HS-5 (cell line): ENCODE measurements around the gene RPL41.
"Not testable (repeated sequence)": the region's sequence is repeated elsewhere in the genome, so short reads cannot be mapped to it uniquely, and the experiment has no call there.

Source experiments
- DNase-seq: peaks from one replicate; pipeline ENCODE4 v3.0.0-alpha.2; 2012; ENCODE audit warnings: low read depth

The RPL41 gene

DNA sequence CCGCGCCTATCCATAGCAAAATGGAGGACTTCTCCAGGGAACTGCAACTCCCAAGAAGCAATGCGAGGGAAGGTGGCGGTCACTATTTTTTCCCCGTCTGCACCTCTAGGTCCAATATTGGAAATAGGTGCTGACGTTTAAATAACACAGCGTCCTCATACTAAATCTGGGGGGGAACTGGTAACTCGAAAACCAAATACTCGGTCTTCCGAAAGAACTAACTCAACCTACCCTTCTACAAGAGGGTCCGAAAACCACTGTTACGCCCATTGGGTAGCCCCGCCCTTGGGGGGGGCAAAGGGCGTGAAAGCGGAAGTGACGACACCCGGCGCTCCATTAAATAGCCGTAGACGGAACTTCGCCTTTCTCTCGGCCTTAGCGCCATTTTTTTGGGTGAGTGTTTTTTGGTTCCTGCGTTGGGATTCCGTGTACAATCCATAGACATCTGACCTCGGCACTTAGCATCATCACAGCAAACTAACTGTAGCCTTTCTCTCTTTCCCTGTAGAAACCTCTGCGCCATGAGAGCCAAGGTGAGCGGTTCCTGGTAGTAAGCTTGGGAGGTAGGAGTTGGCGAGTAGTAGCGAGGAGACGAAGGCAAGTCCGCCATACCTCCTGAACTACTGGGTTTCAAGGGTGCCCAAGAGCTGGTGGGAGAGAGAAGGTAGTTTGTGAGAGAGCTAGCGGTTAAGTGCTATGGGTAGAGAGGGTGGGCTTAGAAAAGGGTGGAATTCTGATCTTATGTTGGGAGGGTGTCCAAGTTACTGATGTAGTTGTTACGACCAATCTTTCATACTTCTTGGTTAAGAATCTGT is at the start of gene RPL41:
RPL41 (plus strand) TSS at position 367 of the 815 bp plus-strand sequence.
- peak; percentile 95 for DNase-seq

DNA sequence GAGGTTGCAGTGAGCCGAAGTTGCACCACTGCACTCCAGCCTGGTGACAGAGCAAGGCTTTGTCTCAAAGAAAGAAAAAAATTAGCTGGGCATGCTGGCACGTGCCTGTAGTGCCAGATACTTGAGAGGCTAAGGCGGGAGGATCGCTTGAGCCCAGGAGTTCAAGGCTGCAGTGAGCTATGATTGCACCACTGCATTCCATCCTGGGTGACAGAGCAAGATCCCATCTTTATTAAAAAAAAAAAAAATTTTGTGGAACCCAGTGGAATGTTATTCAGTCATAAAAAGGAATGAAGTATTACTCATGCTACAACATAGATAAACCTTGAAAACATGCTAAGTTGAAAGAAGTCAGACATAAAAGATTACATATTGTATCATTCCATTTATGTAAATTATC is 44.8 kb upstream of the RPL41 start:
- peak; percentile 36 for DNase-seq

DNA sequence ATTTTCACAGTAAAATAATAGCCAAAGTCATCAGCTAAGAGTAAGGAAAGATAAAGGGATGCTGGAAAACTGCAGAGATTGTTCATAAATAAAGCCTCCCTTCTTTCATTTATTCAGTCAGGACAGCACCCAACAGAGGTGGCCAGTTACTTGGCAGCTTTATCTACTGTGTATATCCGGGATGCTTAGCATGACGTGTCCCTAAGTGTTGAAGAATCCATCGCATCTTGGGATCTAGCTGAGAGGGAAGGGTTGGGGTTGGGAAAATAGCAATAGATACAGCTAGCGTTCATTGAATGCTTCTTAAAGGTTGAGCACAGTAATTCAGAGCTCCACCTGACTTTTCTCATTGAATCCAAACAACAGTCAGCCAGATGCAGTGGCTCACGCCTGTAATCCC is 42.0 kb upstream of the RPL41 start:
- DNase-seq = no peak

DNA sequence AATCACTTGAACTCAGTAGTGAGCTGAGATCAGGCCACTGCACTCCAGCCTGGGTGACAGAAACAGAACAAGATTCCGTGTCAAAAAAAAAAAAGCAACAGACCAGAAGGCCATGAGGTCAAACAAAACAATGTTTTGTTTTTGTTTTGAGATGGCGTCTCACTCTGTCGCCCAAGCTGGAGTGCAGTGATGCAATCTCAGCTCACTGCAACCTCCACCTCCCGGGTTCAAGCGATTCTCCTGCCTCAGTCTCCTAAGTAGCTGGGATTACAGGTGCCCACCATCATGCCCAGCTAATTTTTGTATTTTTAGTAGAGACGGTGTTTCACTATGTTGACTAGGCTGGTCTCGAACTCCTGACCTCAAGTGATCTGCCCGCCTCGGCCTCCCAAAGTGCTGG is 38.5 kb upstream of the RPL41 start:
- not testable (repeated sequence) for DNase-seq

DNA sequence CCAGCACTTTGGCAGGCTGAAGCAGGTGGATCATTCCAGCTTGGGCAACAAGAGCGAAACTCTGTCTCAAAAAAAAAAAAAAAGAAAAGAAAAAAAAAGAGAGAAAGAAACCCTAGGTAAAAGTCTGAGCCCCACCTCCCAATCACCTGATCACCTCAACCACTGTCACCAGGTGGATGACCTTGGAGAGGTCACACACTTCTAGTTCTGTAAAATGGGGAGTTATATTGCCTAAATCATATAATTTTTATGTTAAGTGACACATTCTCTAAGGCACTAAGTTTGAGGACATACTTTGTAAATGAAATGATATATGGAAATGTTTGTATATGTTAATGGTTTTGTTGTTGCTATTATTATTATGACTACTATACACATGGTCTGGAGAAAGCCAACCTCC is 38.0 kb upstream of the RPL41 start:
- no peak for DNase-seq

DNA sequence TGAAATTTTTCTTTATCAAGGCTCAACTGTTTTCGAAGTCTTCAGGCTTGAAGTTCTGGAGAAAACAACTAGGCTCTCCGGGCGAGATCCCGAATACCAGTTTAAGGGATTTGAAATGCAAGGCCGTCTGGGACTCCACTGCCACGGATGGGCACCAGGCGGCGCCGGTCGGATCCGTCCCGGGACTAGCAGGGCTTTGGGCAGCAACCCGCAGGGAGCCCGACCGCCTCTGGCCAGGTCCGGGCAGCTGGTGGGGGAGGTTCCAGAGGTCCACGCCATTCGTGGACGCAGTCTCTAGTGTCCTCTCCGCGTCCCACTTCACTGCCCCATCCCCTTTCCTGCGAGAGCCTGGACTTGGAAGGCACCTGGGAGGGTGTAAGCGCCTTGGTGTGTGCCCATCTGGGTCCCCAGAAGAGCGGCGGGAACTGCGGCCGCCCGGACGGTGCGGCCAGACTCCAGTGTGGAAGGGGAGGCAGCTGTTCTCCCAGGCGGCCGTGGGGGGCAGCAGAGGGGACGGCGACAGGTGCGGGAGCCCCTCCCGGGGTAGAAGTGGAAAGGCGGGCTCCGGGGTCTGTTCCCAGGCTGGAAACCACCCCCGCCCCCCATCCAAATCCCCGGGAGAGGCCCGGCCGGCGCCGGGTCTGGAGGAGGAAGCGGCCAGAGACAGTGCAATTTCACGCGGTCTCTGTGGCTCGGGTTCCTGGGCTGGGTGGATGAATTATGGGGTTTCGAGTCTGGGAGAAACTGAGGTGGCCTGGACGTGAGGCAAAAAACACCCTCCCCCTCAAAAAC is 37.3 kb upstream of the RPL41 start:
- peak; percentile 53 for DNase-seq

DNA sequence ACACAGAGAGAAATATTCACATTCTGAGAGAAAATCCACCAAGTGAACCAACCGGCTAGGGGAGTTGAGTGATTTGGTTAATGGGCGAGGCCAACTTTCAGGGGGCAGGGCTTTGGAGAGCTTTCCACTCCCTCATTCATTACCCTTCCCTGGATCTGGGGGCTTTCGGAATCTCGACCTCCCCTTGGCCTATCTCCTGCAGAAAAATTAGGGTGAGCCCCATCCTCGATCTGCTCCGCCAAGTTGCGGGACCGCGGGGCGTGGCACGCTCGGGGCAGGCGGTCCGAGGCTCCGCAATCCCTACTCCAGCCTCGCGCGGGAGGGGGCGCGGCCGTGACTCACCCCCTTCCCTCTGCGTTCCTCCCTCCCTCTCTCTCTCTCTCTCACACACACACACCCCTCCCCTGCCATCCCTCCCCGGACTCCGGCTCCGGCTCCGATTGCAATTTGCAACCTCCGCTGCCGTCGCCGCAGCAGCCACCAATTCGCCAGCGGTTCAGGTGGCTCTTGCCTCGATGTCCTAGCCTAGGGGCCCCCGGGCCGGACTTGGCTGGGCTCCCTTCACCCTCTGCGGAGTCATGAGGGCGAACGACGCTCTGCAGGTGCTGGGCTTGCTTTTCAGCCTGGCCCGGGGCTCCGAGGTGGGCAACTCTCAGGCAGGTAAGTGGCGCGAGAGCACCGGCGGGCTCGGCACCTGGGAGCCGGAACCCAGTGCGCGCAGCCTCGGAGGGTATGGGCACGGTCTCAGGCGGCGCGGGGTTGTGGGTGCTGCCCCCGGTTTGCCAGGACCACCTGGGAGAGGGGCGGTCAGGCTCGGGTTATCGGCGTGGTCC is 36.5 kb upstream of the RPL41 start, which contains the start of gene ERBB3:
ERBB3 (plus strand) TSS at position 443 of the 833 bp plus-strand sequence; CDS start at position 579, 136 bp downstream.
- peak; percentile 62 for DNase-seq

DNA sequence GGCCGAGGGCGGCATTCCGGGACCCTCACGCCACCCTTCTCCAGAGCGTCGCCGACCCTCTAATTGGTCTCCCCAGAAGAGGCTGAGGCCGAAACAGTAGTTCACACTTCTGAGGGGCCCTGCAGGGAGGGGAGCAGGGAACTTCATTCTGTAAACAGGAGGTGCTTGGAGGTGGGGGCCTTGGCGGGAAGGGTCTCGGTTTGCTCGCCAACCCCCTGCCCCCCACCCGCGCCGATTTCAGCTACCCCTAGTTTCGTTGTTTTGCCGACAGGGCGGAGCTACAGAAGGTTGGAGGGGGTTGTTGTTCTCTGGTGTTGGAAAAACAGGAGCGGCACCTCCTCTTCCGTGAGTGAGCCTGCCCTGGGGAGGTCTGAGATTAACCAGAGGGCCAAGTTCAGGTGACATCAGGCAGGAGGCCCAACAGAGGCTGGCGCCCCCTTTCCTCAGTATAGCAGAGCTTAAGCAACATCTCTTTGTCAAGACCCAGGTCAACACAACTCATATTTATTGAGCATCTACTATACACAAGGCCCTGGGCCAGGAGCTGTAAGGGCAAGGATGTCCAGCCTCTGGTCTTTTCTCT is 35.8 kb upstream of the RPL41 start:
- no peak for DNase-seq

DNA sequence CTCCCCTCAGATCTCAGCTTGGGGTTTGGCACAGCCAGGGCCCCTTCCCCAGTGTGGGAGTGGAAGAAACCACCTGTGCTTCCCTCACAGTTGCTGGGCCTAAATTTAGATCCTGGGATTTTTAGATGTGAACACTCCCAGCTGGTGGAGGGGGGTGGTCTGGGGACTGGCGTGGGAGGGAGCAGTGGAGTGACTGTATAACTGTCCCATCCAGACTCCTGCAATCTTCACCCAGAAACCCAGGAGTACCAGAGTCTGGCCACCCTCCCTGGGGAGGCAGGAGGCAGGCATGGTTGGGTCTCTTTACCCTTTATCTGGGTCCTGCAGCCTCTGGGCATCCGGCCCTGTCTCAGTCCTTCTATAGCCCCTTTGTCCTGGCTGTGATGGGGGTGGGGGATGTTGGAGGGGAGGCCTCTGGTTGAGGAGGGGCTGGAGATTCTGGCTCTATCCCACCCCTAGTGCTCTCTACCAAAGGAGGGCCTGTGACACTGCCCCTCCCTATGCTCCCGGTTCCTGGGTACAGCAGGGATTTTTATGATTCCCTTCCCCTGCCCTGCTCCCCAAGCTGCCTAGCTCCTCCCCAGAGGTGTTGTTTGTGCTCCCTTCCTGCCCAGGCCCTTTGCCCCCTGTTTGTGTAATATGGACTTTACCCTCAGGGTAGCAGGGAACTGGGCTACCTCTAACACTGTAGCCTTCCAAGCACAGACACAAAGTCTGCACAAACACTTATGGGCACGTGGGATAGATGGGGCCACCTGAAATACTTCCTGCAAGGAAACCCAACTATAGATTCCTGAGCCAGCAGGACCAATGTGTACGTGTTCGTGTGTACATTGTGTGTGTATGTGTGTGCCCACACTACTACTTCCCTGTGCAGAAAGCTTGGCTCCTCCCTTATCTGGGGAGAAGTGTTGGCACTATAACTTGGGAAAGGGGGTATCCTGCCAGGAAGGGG is 34.8 kb upstream of the RPL41 start:
- DNase-seq = no peak

DNA sequence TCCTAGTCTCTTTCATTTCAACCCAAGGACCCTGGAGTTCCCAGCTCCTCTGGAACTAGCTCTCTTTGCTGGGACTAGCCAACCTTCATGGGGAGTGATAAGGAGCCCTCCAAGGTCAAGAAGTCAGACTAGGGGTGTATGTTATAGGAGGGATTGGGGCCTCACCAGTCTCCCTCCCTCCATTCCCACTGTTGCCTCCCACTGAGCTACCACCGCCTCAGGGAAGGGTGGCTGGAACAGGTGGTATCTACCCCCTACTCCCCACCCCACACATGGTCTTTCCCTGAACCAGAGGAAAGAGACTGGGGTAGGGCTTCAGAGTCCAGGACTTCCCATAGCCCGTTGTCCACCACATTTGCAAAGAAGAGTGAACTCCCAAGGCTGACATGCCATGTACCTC is 34.1 kb upstream of the RPL41 start:
- no peak for DNase-seq

DNA sequence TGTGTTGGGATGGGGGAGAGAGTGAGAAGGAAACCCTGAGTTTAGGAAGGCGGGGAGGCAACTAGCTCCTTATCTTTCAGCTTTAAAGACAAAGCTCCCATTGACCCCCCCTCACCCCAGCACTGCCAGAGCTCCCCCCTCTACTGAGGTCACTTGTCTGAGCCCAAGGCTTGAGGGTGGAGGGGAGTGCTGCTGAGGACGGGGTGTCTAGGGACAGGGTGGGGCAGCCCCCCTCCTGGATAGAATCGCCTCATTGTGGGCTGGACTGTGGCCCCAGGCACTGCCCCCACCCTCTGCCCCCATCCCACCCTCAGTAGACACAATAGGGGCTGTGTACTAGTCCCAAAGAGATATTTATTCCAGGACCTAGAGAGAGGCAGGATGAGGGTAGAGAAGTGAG is 33.5 kb upstream of the RPL41 start:
- DNase-seq = no peak

DNA sequence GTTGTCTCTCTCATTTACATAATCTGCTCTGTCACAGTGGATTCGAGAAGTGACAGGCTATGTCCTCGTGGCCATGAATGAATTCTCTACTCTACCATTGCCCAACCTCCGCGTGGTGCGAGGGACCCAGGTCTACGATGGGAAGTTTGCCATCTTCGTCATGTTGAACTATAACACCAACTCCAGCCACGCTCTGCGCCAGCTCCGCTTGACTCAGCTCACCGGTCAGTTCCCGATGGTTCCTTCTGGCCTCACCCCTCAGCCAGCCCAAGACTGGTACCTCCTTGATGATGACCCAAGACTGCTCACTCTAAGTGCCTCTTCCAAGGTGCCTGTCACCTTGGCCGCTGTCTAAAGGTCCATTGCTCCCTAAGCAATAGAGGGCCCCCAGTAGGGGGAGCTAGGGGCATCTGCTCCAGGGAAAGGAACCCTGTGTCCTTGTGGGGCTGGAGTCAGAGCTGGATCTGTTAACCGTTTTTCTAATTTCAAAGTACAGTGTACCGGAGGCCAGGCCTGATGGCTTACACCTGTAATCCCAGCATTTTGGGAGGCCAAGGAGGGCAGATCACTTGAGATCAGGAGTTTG is 31.4 kb upstream of the RPL41 start:
- DNase-seq = no peak

DNA sequence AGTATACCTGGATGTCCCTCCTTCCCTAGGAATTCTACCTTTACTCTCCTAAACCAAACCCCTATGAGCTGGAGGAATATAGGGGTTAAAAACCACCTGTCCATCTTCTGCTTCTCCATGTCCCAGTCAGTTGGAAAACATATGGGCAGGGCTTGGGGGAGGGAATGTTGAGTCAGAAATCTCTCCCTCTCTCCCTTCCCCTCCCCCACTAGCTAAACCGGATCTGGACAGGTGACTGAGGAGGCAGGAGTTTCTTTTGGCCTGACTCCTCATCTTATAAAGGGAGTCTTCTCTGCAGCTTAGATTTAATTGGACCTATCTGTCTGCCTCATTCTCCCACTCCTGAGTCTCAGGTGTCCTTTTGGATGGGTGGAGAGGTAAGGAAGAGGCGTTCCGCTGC is 30.3 kb upstream of the RPL41 start:
- DNase-seq = no peak

DNA sequence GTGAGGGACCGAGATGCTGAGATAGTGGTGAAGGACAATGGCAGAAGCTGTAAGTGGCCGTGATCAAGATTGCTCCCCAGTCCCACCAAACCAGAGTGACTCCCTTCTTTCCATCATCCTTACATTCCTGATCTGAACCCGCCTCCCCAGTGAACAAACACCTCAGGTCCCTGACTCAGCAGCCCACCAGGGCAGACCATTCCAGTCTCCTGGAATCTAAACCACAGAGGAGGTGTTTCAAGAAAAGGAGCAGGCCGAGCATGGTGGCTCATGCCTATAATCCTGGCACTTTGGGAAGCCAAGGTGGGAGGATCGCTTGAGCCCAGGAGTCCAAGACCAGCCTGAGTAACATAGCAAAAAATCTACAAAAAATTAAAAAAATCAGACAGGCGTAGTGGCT is 29.8 kb upstream of the RPL41 start:
- no peak for DNase-seq

DNA sequence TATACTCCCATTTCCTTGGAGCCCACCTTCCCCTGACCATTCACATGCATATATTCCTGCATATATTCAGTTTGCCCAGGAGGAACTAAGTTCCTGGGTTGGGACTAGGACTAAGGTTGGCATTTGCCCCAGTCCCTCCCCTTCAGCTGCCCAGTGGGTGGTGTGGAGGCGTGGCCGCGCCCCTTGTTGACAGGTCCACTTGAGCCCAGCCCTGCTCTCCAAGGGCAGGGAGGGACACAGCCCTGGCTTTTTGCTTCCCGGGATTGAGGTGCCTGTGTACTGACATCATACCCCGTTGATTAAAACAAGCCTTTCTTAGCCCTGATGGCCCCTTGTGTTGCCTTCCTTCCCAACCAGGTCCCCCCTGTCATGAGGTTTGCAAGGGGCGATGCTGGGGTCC is 29.2 kb upstream of the RPL41 start:
- no peak for DNase-seq

DNA sequence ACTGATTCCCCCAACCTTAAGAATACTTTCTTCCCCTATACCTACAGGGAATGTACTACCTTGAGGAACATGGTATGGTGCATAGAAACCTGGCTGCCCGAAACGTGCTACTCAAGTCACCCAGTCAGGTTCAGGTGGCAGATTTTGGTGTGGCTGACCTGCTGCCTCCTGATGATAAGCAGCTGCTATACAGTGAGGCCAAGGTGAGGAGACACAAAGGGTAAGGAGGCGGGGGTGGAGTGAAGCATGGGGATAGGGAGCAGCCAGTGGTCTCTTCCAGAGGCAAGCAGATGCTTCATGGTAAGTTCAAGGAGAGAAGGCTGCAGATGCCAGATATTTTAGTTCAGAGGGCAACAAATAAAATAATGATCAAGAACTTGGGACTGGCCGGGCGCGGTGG is 18.7 kb upstream of the RPL41 start:
- no peak for DNase-seq

DNA sequence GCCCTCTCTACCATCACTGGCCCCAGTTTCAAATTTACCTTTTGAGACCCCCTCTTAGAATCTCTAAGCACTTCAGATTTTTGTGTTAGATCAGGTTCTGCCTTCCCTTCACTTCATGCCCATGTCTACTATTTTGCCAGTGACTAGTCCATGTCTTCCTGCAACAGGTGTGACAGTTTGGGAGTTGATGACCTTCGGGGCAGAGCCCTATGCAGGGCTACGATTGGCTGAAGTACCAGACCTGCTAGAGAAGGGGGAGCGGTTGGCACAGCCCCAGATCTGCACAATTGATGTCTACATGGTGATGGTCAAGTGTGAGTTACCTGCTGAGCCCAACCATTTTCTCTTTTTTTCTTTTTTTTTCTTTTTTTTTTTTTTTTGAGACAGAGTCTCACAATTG is 17.8 kb upstream of the RPL41 start:
- no peak for DNase-seq

DNA sequence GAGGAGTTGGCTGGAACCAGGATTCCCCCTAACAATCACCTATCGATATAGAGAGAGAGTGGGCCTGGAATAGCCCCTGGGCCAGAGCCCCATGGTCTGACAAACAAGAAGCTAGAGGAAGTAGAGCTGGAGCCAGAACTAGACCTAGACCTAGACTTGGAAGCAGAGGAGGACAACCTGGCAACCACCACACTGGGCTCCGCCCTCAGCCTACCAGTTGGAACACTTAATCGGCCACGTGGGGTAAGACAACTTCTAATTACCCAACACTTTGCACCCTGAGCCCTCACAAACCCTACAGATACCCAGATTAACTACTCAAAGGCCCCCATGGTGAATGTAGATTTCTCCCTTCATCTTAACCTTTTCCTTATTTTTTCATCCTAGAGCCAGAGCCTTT is 16.6 kb upstream of the RPL41 start:
- no peak for DNase-seq

DNA sequence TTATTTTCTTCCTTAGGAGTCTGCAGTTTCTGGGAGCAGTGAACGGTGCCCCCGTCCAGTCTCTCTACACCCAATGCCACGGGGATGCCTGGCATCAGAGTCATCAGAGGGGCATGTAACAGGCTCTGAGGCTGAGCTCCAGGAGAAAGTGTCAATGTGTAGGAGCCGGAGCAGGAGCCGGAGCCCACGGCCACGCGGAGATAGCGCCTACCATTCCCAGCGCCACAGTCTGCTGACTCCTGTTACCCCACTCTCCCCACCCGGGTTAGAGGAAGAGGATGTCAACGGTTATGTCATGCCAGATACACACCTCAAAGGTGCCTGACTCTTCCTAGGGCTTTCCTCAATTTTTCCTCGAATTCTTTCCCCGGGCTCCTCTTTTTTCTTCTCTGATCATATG is 15.4 kb upstream of the RPL41 start:
- no peak for DNase-seq

DNA sequence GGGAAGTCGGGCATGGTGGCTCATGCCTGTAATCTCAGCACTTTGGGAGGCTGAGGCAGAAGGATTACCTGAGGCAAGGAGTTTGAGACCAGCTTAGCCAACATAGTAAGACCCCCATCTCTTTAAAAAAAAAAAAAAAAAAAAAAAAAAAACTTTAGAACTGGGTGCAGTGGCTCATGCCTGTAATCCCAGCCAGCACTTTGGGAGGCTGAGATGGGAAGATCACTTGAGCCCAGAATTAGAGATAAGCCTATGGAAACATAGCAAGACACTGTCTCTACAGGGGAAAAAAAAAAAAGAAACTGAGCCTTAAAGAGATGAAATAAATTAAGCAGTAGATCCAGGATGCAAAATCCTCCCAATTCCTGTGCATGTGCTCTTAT is 13.8 kb upstream of the RPL41 start:
- DNase-seq = no peak
